ENCODE measurements around the gene NATD1. TPM values are rescaled to one million over a fixed set of nuclear protein-coding genes. Genes with fewer than 3 reads are reported as not detected.

The NATD1 gene
- total and polyA plus RNA-seq, 9 of the 15 experiments (the other 6 are each of a cell fraction or from before 2014, with no cell fraction given), result 0.24 to 5.4 (median 1.6) TPM

GRCh38 chr17:21253646-21254441 lies 634 bp upstream of the NATD1 start (continued):
- TF ChIP-seq MGA (IDR thresholded peaks at IDR 0.05), result 0 out of 2 replicates have a peak, but pooled peaks have one; percentile 3
- TF ChIP-seq TAF15 (IDR thresholded peaks at IDR 0.05; ENCODE audit: low read depth, low read length), result no peak
- no peak for TF ChIP-seq BCLAF1 (IDR thresholded peaks at IDR 0.05; ENCODE audit: borderline replicate concordance in 1 of 2, control insufficient read depth in 1 of 2, low read depth in 2 of 2, low read length in 1 of 2)
- TF ChIP-seq MYBL2 (IDR thresholded peaks at IDR 0.05; ENCODE audit: low read depth), result no peak
- no peak for TF ChIP-seq MYBL2 (CRISPR knock-in tag; IDR thresholded peaks at IDR 0.05; ENCODE audit: borderline replicate concordance)
- no peak for TF ChIP-seq ZNF212 (CRISPR knock-in tag; IDR thresholded peaks at IDR 0.05)
- TF ChIP-seq NR3C1 (CRISPR knock-in tag; IDR thresholded peaks at IDR 0.05), result no peak
- TF ChIP-seq ADNP (tag; IDR thresholded peaks at IDR 0.05), result peak; percentile 87
- TF ChIP-seq KLF6 (CRISPR knock-in tag; IDR thresholded peaks at IDR 0.05; ENCODE audit: borderline replicate concordance), result no peak
- peak; percentile 98 for TF ChIP-seq ZKSCAN8 (CRISPR knock-in tag; IDR thresholded peaks at IDR 0.05)
- no peak for TF ChIP-seq ZNF695 (CRISPR knock-in tag; IDR thresholded peaks at IDR 0.05)

Data from K562 (cell line).